GM12878 (cell line): Measurements from ENCODE around the gene SLC11A1. TPM values are rescaled to one million over a fixed set of nuclear protein-coding genes. Genes with fewer than 3 reads are reported as not detected.

Source experiments
- ATAC-seq: fragments of 200-7000 bp; cut with Tn5 transposase; 3 replicates; pipeline ENCODE4 v1.9.1; 2020; ENCODE audit warnings: mild to moderate bottlenecking, moderate library complexity
- BruUV-seq: library from RNA; stranded (reverse); fragments of 400-500 nt; replicated peaks from 2 replicates; lab custom pipeline; 2021; lab: Mats Ljungman, UMichigan
- CTCF ChIA-PET: fragments of 300-600 bp; sonication (Branson Sonifier 250); formaldehyde crosslinking; extraction: SDS; loops from one replicate; lab custom pipeline; 2021; ENCODE audit warnings: inconsistent platforms; lab: Yijun Ruan, JAX
- POLR2A ChIA-PET: fragments of 350-600 bp; formaldehyde crosslinking; extraction: SDS; loops from one replicate; lab custom pipeline; 2021; ENCODE audit warnings: inconsistent platforms; lab: Charles Lee
- RAD21 ChIA-PET: fragments of 300-600 bp; sonication (Branson Sonifier 250); formaldehyde crosslinking; loops from one replicate; lab custom pipeline; 2023; ENCODE audit warnings: antibody characterized with exemption; ENCODE audit not compliant: unreplicated experiment; lab: Charles Lee
- SMC1A ChIA-PET: fragments of 300-600 bp; sonication (Branson Sonifier 250); formaldehyde crosslinking; loops from one replicate; lab custom pipeline; 2023; ENCODE audit not compliant: unreplicated experiment, uncharacterized antibody; lab: Charles Lee
- DNase-seq: peaks from one replicate; pipeline ENCODE4 v3.0.0-alpha.2; 2011; ENCODE audit warnings: low read depth, low spot score
- FAIRE-seq: peaks from 3 replicates; lab custom pipeline; 2011; peaks lifted over from hg19 to GRCh38; lab: Jason Lieb, UNC
- H2AFZ ChIP-seq: 2 replicates; pipeline ENCODE4 v1.6.0; 2011; ENCODE audit warnings: low read depth, low read length, control low read depth; ENCODE audit not compliant: control insufficient read depth
- H3K27ac ChIP-seq: 2 replicates; pipeline ENCODE4 v1.5.1; 2011; ENCODE audit warnings: control low read depth; ENCODE audit not compliant: control insufficient read depth, insufficient read depth
- H3K27me3 ChIP-seq, 2 experiments: replicated peaks in 1 of 2; 2 replicates each; pipeline versions ENCODE4 v1.6.0 to v1.6.1; 2011; ENCODE audit warnings: low read length in 1 of 2; ENCODE audit not compliant: control insufficient read depth in 2 of 2, insufficient read depth in 2 of 2
- H3K36me3 ChIP-seq, 2 experiments: 2 replicates each; pipeline ENCODE4 v1.5.1; 2011; ENCODE audit warnings: low read length in 1 of 2; ENCODE audit not compliant: control insufficient read depth in 2 of 2, insufficient read depth in 2 of 2
- H3K4me1 ChIP-seq: 2 replicates; pipeline ENCODE4 v1.6.1; 2011; ENCODE audit warnings: mild to moderate bottlenecking, low read length, moderate library complexity, mixed read lengths; ENCODE audit not compliant: control insufficient read depth, insufficient read depth
- H3K4me2 ChIP-seq: 2 replicates; pipeline ENCODE4 v1.6.0; 2011; ENCODE audit warnings: control low read depth; ENCODE audit not compliant: control insufficient read depth, insufficient read depth
- H3K4me3 ChIP-seq: fragments of 200-600 bp; sonication (generic); 2 replicates; pipeline ENCODE4 v1.5.1; 2016
- H3K79me2 ChIP-seq: 2 replicates; pipeline ENCODE4 v1.6.0; 2011; ENCODE audit warnings: low read length; ENCODE audit not compliant: control insufficient read depth, insufficient read depth
- H3K9ac ChIP-seq: 2 replicates; pipeline ENCODE4 v1.8.0; 2011; ENCODE audit warnings: low read length, control low read depth, mixed read lengths; ENCODE audit not compliant: control insufficient read depth, insufficient read depth
- H3K9me3 ChIP-seq: replicated peaks from 3 replicates; pipeline ENCODE4 v1.5.1; 2011; ENCODE audit warnings: mild to moderate bottlenecking, low read length; ENCODE audit not compliant: control insufficient read depth, insufficient read depth
- H4K20me1 ChIP-seq: 2 replicates; pipeline ENCODE4 v1.6.0; 2011; ENCODE audit not compliant: control insufficient read depth, insufficient read depth
- LARP7 ChIP-seq: fragments of 450-650 bp; IDR thresholded peaks from 2 replicates; pipeline ENCODE4 v1.6.1; 2017; ENCODE audit warnings: mild to moderate bottlenecking
- MYC ChIP-seq: IDR thresholded peaks from 2 replicates; pipeline ENCODE4 v1.6.1; 2011; ENCODE audit warnings: mild to moderate bottlenecking, low read length, moderate library complexity, inconsistent platforms; ENCODE audit not compliant: insufficient read depth, insufficient replicate concordance, insufficient read length, severe bottlenecking
- NFXL1 ChIP-seq: fragments of 450-650 bp; IDR thresholded peaks from 2 replicates; pipeline ENCODE4 v1.6.1; 2017; ENCODE audit warnings: antibody characterized with exemption, mild to moderate bottlenecking, borderline replicate concordance
- POLR2A ChIP-seq: IDR thresholded peaks from 2 replicates; pipeline ENCODE4 v1.6.1; 2011; ENCODE audit warnings: low read depth, mild to moderate bottlenecking, low read length
- POU2F2 ChIP-seq: IDR thresholded peaks from 3 replicates; pipeline ENCODE4 v1.6.1; 2011; ENCODE audit warnings: low read depth, mild to moderate bottlenecking, low read length, borderline replicate concordance
- WGBS: methylation state at CpG from one replicate; pipeline ENCODE4 v1.1.6; 2016; ENCODE audit warnings: low lambda C conversion rate; ENCODE audit not compliant: insufficient replicate concordance, insufficient coverage; ENCODE audit errors: missing lambda C conversion rate; 5-methylcytosine and 5-hydroxymethylcytosine counted together
- in situ Hi-C: fragments of 300-500 bp; cut with MboI; formaldehyde crosslinking; loops from 9 replicates; pipeline ENCODE4 v1.14.3; 2018; ENCODE audit warnings: mixed read lengths
- intact Hi-C: fragments of 100-400 bp; cut with micrococcal nuclease; formaldehyde crosslinking; loops from one replicate; pipeline ENCODE4 v1.14.2; 2022; ENCODE audit not compliant: unreplicated experiment
- polyA plus RNA-seq, 11 experiments: library from polyadenylated mRNA; depleted of rRNA in 4 of 11; unstranded in 6 of 11; stranded (reverse) in 5 of 11; fragments of >200 nt; fragmentation: Nextera tagmentation in 4 of 11; fragmentation: Illumina TruSeq in 1 of 11; extraction: Ambion mirVana in 4 of 11; extraction: Trizol in 1 of 11; gene quantifications; 1 replicate in 1 of 11; 2 replicates in 10 of 11; pipeline versions ENCODE4 v1.2.1 to v1.2.3, GENCODE V29; 2011 to 2016; ENCODE audit warnings: inconsistent platforms in 2 of 11, missing spikeins in 2 of 11, low read depth in 1 of 11
- total RNA-seq, 4 experiments: library from RNA; depleted of rRNA in 3 of 4; stranded (reverse); fragments of >200 nt in 3 of 4; fragmentation: Illumina TruSeq in 1 of 4; extraction: Trizol in 1 of 4; gene quantifications; 2 replicates each; pipeline versions ENCODE4 v1.2.1 to v1.2.3, GENCODE V29; 2013 to 2021
- TF ChIP-seq, protein P1 (sequence below): fragments of 450-650 bp; IDR thresholded peaks from 2 replicates; pipeline ENCODE4 v1.6.1; 2016; ENCODE audit warnings: mild to moderate bottlenecking

Gene SLC11A1
- total and polyA plus RNA-seq, 10 of the 15 experiments (the other 5 are each of a cell fraction or from before 2014, with no cell fraction given): 0.03 to 0.38 (median 0.12) TPM

DNA sequence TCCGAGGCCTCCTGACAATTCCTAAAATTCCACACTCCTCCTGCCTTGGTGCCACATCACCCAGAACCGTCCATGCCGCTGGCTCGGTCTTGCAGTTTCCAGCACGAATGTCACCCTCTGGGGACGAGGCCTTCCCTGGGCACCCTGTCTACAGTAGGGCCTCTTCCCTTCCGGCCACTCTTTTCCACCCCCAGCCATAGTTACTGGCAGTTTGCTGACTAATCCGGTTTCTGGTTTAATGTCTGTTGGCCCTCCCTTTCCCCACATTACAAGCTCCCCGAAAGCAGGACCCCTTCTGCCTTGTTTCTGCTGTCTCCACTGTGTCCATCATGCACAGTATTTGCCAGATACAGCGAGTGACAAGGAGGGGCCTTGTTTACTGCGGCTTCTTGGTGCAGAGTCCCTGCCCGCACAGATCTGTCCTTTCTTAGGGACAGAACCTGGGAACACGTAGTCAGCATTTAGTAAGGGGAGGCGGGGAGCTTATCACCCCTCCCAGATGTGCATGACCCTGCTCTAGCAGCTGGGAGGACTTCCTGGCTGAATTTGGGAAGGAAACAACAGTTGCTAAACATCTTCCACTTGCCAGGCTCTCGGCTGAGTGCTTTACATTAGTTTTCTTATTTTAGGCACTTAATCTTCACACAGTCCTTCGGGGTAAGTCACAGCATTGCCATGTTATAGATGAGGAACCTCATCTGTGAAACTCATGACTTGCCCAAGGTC, 49.0 kb upstream of the SLC11A1 start:
- H4K20me1 ChIP-seq: no peaks in the 10 kb centered on the region
- ChIA-PET POLR2A (interaction anchor here (0.6 to 1.3 kb wide), 2 partner anchors 10 to 39 kb away, joined by 3 to 4 read pairs; no protein-coding TSS in a partner anchor), SMC1A (interaction anchor here (0.6 to 2.8 kb wide), 4 partner anchors 17 to 64 kb away, joined by 3 to 12 read pairs (median 4); partner anchors contain the start of gene CATIP), CTCF (interaction anchor here (1.7 to 2.2 kb wide), 3 partner anchors 23 to 31 kb away, joined by 5 to 14 read pairs (median 12); partner anchors contain the start of gene CATIP), RAD21 (interaction anchor here (1.1 to 1.9 kb wide), 3 partner anchors 24 to 62 kb away, joined by 3 to 9 read pairs (median 4); partner anchors contain the start of gene CATIP)
- peaks cover 1% of the 10 kb centered on the region; the same call in 2 of the 3 replicates for H3K9me3 ChIP-seq
- no peaks in the 10 kb centered on the region for H3K36me3 ChIP-seq
- FAIRE-seq (no peak), ATAC-seq (no peak), DNase-seq (no peak)
- H3K27me3 ChIP-seq: no peaks in the 10 kb centered on the region
- H3K4me2 ChIP-seq: peak overlapping the region; percentile 41; the same call in 1 of the 2 replicates
- peaks cover 49% of the 10 kb centered on the region for H3K4me1 ChIP-seq
- H2AFZ ChIP-seq: peak overlapping the region; percentile 61
- H3K9ac ChIP-seq: no peak overlapping the region; the same call in 1 of the 2 replicates
- no peak overlapping the region for H3K4me3 ChIP-seq
- 16% methylated on average over 16 of the region's 16 CpGs for WGBS
- intact Hi-C loops: no loop called here
- TF ChIP-seq POU2F2 (no peak), MYC (no peak), POLR2A (0 out of 2 replicates have a peak, but pooled peaks have one; percentile 24), LARP7 (no peak), NFXL1 (no peak)
- TF ChIP-seq, protein P1, sequence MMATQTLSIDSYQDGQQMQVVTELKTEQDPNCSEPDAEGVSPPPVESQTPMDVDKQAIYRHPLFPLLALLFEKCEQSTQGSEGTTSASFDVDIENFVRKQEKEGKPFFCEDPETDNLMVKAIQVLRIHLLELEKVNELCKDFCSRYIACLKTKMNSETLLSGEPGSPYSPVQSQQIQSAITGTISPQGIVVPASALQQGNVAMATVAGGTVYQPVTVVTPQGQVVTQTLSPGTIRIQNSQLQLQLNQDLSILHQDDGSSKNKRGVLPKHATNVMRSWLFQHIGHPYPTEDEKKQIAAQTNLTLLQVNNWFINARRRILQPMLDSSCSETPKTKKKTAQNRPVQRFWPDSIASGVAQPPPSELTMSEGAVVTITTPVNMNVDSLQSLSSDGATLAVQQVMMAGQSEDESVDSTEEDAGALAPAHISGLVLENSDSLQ: 0 out of 2 replicates have a peak, but pooled peaks have one; percentile 15
- H3K27ac ChIP-seq: peak overlapping the region; percentile 27; the same call in 1 of the 2 replicates
- no peaks in the 10 kb centered on the region; the same call in 1 of the 2 replicates for H3K79me2 ChIP-seq
- in situ Hi-C loops: no loop called here
- no TSS peak for BruUV-seq
